ENCODE measurements around the gene ATP11A. TPM values are rescaled to one million over a fixed set of nuclear protein-coding genes. Genes with fewer than 3 reads are reported as not detected.

Gene ATP11A
- total RNA-seq, 1 experiment from 2014 or later: 5.9 TPM

GRCh38 chr13:112896736-112897602 lies 207.1 kb downstream of the ATP11A start:
- no peak for DNase-seq (ENCODE audit: extremely low read depth, low read depth)

- no peak for DNase-seq (ENCODE audit: extremely low read depth, low read depth)
These were observed 207.7 kb downstream of the ATP11A start for GRCh38 chr13:112897603-112897955.

GRCh38 chr13:112897956-112898620 lies 208.2 kb downstream of the ATP11A start:
- no peak for DNase-seq (ENCODE audit: extremely low read depth, low read depth)

DNA sequence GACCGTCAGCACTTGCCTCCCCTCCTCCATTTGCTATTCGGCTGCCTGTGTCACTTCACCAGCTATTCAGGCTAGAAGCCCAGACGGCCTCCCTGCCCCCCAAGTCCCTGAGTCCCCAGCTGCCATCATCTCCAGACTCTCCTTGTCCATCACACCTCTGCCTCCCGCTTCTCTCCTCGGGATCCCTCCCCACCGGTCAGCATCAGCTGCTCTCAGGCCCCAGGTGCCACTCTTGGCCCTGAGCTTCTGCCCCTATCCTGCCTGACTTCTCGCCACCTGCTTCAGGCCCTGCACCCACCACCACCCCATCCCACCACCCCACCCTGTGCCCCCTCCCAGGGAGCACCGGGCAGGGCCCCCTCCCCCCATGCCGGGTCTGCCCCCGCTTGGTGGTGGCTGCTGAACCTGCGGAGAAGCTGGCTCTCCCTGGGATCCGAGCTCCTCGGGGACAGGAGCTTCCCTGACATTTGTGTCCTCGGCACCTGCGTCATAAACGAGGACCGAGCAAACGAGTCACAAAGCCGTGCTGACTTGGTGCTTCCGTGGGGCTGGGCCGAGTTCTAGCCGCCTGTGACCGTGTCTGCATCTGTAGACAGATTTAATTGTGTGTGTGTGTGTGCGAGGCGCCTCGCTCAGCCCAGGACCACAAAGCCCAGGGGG lies 208.9 kb downstream of the ATP11A start:
- no peak for DNase-seq (ENCODE audit: extremely low read depth, low read depth)

- no peak for DNase-seq (ENCODE audit: extremely low read depth, low read depth)
These were observed 209.7 kb downstream of the ATP11A start for GRCh38 chr13:112899281-112900225.

DNA sequence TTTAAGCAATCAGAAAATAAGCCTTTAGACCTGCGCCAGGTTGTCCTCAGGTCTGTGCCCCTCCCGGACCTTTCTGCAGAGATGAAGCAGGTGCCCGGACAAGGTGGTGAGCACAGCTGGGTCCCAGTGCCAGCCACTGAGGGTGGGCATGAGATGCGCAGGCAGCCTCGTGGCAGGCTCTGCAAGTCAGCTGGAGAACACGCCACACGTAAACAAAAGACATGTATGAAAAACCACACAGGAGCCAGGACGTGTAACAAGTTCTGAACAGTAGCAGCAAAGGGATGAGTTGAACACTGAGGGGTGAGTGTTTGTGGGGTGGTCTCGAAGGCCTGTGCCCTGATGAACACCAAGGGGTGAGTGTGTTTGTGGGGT lies 210.4 kb downstream of the ATP11A start:
- no peak for DNase-seq (ENCODE audit: extremely low read depth, low read depth)

- no peak for DNase-seq (ENCODE audit: extremely low read depth, low read depth)
These were observed 210.9 kb downstream of the ATP11A start for GRCh38 chr13:112900691-112901091.

DNA sequence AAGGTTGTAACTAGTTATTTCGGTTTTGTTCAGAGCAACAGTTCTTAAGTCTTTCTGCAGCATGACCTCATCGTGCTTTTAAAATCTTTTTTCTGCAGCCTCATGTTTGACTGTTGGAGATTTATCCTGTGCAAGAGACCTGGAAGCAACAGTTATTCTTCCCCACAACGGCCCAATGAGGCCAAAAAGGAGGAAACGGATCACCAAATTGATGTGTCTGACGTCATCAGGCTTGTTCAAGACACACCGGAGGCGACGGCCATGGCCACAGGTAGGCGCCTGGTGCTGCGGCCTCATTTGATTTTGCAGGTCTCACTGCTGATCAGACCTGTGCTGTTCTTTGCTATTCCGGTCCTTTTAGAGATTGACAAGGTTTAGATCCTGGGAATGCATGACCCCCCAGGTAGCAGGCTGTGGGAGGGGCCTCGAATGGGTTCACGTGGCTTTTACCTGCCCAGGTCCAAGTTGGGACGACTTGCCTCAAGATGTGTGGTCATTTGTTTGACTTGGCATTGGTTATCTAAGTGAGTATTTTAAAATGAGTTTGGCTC lies 212.3 kb downstream of the ATP11A start:
- no peak for DNase-seq (ENCODE audit: extremely low read depth, low read depth)

DNA sequence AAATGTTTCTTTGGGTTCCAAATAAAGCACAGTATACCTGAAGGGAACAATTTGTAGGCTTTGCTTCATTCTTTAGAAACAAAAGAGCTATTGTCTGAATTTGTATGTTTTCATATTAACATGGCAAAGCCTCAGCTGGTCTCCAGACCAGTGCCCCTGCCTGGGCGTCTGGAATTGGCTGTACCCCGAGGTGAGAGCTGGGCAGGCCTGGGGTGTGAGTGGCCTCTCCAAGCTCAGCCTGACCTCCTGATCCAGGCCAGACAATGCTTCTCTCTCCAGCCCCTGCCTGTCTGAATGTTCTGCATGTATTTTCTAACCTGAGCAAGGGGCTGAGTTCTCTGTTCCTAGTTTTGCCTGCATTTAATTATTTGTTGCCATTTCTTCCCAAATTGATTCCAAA lies 212.8 kb downstream of the ATP11A start:
- no peak for DNase-seq (ENCODE audit: extremely low read depth, low read depth)

DNA sequence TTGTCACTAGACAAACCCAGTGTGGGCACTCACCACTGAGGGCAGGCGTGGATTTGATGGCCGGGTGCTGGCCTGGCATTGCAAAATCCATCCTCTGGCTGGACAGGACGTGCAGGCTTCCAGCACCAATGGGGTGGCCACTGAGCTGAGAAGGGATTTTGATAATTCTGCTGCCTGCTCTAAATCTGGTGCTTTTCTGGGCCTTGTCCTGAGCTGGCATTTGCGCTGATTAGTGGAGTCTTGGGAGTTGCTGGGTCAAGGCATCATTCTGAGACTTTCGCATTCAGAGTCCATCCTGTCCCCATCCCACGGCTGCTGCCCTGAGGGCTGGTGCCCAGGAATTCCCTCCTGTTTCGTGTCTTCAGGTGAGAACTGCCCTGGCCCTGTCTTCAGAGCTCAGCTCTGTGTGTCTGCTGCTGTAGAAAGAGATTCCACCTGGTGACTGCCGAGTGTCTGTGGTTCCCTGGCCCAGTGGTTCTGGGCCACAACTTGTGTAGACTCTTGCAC lies 213.3 kb downstream of the ATP11A start:
- no peak for DNase-seq (ENCODE audit: extremely low read depth, low read depth)

DNA sequence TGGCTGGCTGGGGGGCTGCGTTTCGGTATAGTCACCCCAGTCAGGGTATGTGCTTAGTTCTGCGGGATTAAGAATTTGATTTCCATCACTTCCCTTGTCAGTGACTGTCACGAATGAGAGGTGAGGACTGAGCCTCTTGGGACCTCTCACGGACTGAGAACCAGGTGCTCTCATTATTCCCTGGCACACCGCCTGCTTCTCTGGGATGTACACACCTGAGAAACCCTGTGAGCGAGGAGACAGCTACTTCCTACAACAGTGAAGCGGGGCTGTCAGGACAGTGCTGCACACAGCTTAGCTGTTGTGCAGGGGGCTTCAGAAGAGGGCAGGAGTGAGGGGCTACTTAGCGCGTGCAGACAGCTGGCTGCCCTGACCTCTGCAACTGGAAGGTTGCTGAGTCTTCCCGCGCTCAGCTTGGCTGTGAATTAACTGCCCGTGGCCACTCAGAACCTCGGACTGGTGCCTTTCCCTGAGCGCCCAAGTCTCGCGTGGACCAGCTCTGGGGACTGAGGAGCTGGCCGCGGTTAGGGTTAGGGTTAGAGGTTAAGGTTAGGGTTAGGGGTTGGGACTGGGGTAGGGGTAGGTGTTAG lies 213.9 kb downstream of the ATP11A start:
- DNase-seq (ENCODE audit: extremely low read depth, low read depth): no peak

DNA sequence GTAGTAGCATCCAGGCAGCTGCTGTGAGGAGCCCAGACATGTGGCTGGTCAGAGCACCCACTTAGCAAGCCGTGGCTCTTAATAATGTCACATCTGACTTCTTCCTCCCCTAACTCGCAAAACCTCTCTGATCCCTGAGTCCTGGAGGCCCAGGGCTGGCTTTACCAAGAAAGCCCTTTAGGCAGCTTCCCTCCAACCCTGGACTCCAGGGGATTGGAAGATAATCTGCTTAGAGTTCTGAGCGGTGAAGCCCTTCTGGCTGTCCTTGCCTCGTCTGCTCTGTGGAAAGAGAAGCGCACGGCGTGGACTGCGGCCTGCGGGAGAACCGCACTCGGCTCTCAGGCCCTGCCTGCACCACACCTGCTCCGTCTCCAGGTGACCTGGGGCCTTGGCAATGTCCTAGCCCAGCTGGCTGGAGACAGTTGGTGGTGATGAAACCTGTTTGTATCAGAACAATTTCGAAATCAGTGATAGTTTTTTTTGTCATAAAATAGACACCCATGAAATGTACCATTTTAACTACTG lies 214.7 kb downstream of the ATP11A start:
- DNase-seq (ENCODE audit: extremely low read depth, low read depth): no peak

DNA sequence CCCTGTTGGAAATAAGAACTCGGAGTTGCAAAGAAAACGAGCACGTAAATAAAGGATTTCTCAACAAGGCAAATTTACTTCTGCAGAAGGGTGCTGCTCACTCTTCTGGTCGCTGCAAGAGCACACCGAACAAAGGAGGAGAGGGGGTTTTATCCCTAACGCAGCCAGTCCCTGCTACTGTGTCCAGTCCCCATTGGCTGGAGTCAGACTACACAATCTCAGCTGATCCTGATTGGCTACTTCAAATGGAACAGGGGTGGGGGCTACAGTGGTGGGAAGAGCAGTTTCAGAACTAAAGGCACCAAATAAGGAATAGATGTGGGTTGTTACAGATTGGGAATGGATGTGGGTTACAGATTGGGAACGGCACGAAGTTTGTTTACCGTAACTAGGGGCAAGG lies 215.2 kb downstream of the ATP11A start:
- no peak for DNase-seq (ENCODE audit: extremely low read depth, low read depth)

DNA sequence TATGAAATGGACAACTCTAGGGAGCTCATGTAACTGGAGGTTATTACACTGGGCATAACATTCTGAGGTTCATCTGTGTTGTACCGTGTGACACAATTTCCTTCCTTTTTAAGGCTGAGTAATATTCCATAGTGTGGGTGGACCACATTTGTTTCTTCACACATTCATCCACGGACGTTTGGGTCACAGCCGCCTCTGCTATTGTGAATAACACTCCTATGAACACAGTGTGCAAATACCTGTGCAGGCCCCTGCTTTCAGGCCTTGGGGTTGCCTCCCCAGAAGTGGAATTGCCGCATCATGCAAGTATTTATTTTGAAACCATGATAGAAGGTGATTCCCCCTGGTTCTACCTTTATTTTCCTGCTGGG lies 215.8 kb downstream of the ATP11A start:
- DNase-seq (ENCODE audit: extremely low read depth, low read depth): no peak

DNA sequence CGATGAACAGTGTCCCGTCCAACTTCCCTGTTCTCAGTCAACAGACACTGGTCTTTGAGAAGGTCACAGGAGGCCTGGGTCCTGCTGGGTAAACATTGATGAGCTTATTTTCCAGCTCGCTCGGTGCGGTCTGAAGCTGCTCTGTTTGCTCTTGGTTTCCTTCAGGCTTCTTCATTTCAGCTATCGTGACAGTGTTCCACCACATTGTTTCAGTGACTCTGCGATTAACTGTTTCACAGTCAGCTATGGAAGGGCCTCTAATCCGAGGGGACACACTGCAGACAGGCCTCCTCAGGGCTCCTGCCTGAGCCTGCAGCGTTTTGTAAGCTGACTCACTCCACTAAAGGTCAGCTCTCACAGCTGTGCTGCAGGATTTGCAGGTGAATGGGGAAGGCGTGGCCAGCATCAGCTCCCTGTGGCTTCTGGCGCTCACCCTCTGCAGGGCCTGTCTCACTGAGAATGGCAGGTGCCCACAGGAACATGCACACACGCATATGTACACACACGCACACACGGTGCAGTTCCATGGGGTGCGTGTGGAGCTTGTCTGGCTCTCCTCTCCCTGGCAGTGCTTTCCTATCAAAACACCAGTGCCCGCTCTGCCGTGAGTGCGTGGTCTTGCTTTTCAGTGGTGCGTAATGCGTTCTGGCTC lies 216.3 kb downstream of the ATP11A start:
- no peak for DNase-seq (ENCODE audit: extremely low read depth, low read depth)

DNA sequence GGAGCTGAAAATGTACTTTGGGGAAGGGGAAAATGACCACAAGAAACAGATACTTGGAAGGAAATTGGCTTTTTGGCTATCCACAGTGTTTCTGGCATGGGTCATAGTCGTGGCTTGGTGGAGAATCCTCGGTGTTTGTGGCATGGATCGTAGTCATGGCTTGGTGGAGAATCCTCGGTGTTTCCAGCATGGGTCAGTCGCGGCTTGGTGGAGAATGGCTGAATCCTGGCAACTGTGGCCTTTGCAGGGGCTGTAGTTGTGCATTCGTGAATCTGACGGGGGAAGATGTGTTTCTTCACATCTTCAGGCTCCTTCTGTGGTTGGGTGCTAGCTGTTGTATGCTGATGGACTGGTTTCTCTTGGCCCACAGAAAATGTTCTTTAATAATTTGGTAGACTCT lies 217.4 kb downstream of the ATP11A start:
- no peak for DNase-seq (ENCODE audit: extremely low read depth, low read depth)

DNA sequence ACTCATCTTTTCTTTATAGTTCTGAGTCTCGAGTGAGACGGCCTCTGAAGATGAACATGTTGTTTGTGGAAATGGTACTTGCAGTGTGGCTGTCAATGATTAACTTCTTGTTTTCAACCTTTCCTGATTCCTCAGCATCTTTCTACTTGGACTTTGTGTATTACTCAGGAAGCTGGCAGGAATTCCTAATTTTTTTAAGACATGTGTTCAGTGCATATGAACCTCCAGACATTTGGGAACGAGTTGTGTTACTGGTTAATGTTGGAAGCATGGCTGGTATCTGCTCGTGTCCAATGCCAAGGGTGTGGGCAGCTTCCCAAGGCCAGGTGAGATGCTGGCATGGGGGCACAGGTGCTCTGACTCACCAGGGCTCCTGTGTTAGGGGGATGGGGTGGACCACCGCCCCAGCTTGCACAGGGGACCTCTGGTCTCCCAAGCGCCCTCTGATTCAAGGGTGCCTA lies 218.1 kb downstream of the ATP11A start:
- DNase-seq (ENCODE audit: extremely low read depth, low read depth): no peak

- no peak for DNase-seq (ENCODE audit: extremely low read depth, low read depth)
These were observed 218.5 kb downstream of the ATP11A start for GRCh38 chr13:112908342-112908741.

- no peak for DNase-seq (ENCODE audit: extremely low read depth, low read depth)
These were observed 220.2 kb downstream of the ATP11A start for GRCh38 chr13:112910016-112910415.

Measured in NCI-H460 (cell line).